ENCODE results near the gene INTS3.
"Not testable (repeated sequence)": the region's sequence is repeated elsewhere in the genome, so short reads cannot be mapped to it uniquely, and the experiment has no call there.

The INTS3 gene

GRCh38 chr1:153763365-153764225, 35.7 kb downstream of the INTS3 start:
- no peaks in the 10 kb centered on the region for H3K27me3 ChIP-seq (ENCODE audit: insufficient read depth, low read length, poor library complexity, severe bottlenecking)
- H3K36me3 ChIP-seq (ENCODE audit: insufficient read depth, low read length), result peaks cover 40% of the 10 kb centered on the region; the same call in 1 of the 2 replicates
- H3K79me2 ChIP-seq (ENCODE audit: insufficient read depth, low read length), result no peaks in the 10 kb centered on the region
- H3K9ac ChIP-seq (ENCODE audit: low read depth, low read length, poor library complexity, severe bottlenecking), result no peak overlapping the region
- H3F3A ChIP-seq (ENCODE audit: low read depth), result no peaks in the 10 kb centered on the region
- TF ChIP-seq EZH2phosphoT487 (IDR thresholded peaks at IDR 0.05; ENCODE audit: borderline replicate concordance) (no peak), CTCF (conservative IDR thresholded peaks at IDR 0.05; ENCODE audit: low read length) (no peak)
- no peaks in the 10 kb centered on the region for H4K20me1 ChIP-seq (ENCODE audit: insufficient read depth, low read length, poor library complexity, severe bottlenecking)
- H3K9me2 ChIP-seq (replicated peaks; ENCODE audit: low read depth, low read length), result no peaks in the 10 kb centered on the region
- no peak overlapping the region for H3K4me2 ChIP-seq (ENCODE audit: low read depth, low read length, poor library complexity, severe bottlenecking)
- no peaks in the 10 kb centered on the region for H3K9me3 ChIP-seq (ENCODE audit: insufficient read depth, low read depth, low read length)
- no peaks in the 10 kb centered on the region for H3K4me1 ChIP-seq (ENCODE audit: insufficient read depth, low read length, poor library complexity, severe bottlenecking)
- no peak overlapping the region for H3K4me3 ChIP-seq (ENCODE audit: low read length, poor library complexity, severe bottlenecking)
- no peak overlapping the region for H2AFZ ChIP-seq (ENCODE audit: low read length)

GRCh38 chr1:153764310-153764709, 36.5 kb downstream of the INTS3 start:
- no peaks in the 10 kb centered on the region for H3K9me3 ChIP-seq (ENCODE audit: insufficient read depth, low read depth, low read length)
- no peak overlapping the region for H3K4me3 ChIP-seq (ENCODE audit: low read length, poor library complexity, severe bottlenecking)
- peaks cover 32% of the 10 kb centered on the region; the same call in 1 of the 2 replicates for H3K36me3 ChIP-seq (ENCODE audit: insufficient read depth, low read length)
- H3K4me2 ChIP-seq (ENCODE audit: low read depth, low read length, poor library complexity, severe bottlenecking), result no peak overlapping the region
- H3K9me2 ChIP-seq (replicated peaks; ENCODE audit: low read depth, low read length), result no peaks in the 10 kb centered on the region
- H3K27me3 ChIP-seq (ENCODE audit: insufficient read depth, low read length, poor library complexity, severe bottlenecking), result no peaks in the 10 kb centered on the region
- no peaks in the 10 kb centered on the region for H3K4me1 ChIP-seq (ENCODE audit: insufficient read depth, low read length, poor library complexity, severe bottlenecking)
- H3K79me2 ChIP-seq (ENCODE audit: insufficient read depth, low read length), result no peaks in the 10 kb centered on the region
- no peak overlapping the region for H3K9ac ChIP-seq (ENCODE audit: low read depth, low read length, poor library complexity, severe bottlenecking)
- no peaks in the 10 kb centered on the region for H4K20me1 ChIP-seq (ENCODE audit: insufficient read depth, low read length, poor library complexity, severe bottlenecking)
- no peak overlapping the region for H2AFZ ChIP-seq (ENCODE audit: low read length)
- no peaks in the 10 kb centered on the region for H3F3A ChIP-seq (ENCODE audit: low read depth)
- TF ChIP-seq CTCF (conservative IDR thresholded peaks at IDR 0.05; ENCODE audit: low read length), result no peak
- no peak for TF ChIP-seq EZH2phosphoT487 (IDR thresholded peaks at IDR 0.05; ENCODE audit: borderline replicate concordance)

- H3K4me2 ChIP-seq (ENCODE audit: low read depth, low read length, poor library complexity, severe bottlenecking); H2AFZ ChIP-seq (ENCODE audit: low read length): not testable (repeated sequence)
Measured at GRCh38 chr1:153766663-153767062, 38.8 kb downstream of the INTS3 start.

More at GRCh38 chr1:153766663-153767062, 38.8 kb downstream of the INTS3 start:
- H3K9ac ChIP-seq (ENCODE audit: low read depth, low read length, poor library complexity, severe bottlenecking); H3K9me3 ChIP-seq (ENCODE audit: insufficient read depth, low read depth, low read length); H4K20me1 ChIP-seq (ENCODE audit: insufficient read depth, low read length, poor library complexity, severe bottlenecking); H3K9me2 ChIP-seq (replicated peaks; ENCODE audit: low read depth, low read length); H3K4me3 ChIP-seq (ENCODE audit: low read length, poor library complexity, severe bottlenecking); H3F3A ChIP-seq (ENCODE audit: low read depth); H3K27me3 ChIP-seq (ENCODE audit: insufficient read depth, low read length, poor library complexity, severe bottlenecking); H3K79me2 ChIP-seq (ENCODE audit: insufficient read depth, low read length): not testable (repeated sequence)
- H3K36me3 ChIP-seq (ENCODE audit: insufficient read depth, low read length), result peaks cover 27% of the 10 kb centered on the region; the same call in 1 of the 2 replicates
- peaks cover 16% of the 10 kb centered on the region for H3K4me1 ChIP-seq (ENCODE audit: insufficient read depth, low read length, poor library complexity, severe bottlenecking)
